ENCODE data around the gene FZD8.
A peak's percentile ranks its signal among the peaks of the same experiment; 100 is the strongest.

The FZD8 gene

DNA sequence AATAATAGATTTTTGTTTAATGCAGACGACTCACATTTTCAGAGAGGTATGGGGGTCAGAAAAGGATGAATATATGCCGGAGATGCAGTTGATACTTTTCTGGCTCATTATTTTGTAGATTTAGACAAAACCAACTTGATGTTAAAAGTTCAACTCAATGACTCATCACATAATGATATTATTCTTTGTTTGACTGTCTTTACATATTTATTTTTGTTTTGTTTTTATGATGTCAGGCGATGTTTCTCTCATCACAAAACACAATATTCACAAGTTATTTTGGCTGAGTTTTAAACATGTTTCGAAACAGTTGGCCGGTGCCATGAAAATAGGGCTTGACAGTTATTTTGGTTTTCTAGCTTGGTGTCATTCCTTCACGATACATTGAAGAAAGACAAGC, 35.7 kb downstream of the FZD8 start:
- TF ChIP-seq, protein P1, sequence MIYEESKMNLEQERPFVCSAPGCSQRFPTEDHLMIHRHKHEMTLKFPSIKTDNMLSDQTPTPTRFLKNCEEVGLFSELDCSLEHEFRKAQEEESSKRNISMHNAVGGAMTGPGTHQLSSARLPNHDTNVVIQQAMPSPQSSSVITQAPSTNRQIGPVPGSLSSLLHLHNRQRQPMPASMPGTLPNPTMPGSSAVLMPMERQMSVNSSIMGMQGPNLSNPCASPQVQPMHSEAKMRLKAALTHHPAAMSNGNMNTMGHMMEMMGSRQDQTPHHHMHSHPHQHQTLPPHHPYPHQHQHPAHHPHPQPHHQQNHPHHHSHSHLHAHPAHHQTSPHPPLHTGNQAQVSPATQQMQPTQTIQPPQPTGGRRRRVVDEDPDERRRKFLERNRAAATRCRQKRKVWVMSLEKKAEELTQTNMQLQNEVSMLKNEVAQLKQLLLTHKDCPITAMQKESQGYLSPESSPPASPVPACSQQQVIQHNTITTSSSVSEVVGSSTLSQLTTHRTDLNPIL (CRISPR knock-in tag; IDR thresholded peaks at IDR 0.05; ENCODE audit: low read depth), result no peak
- TF ChIP-seq RARB (CRISPR knock-in tag; IDR thresholded peaks at IDR 0.05) (no peak), ZNF70 (CRISPR knock-in tag; IDR thresholded peaks at IDR 0.05) (no peak), OSR1 (CRISPR knock-in tag; IDR thresholded peaks at IDR 0.05) (no peak), BACH2 (CRISPR knock-in tag; IDR thresholded peaks at IDR 0.05; ENCODE audit: borderline replicate concordance) (no peak), ARNTL (CRISPR knock-in tag; IDR thresholded peaks at IDR 0.05; ENCODE audit: borderline replicate concordance, low read depth) (no peak), PPARA (CRISPR knock-in tag; IDR thresholded peaks at IDR 0.05; ENCODE audit: borderline replicate concordance) (no peak), ZFP30 (CRISPR knock-in tag; IDR thresholded peaks at IDR 0.05) (no peak), CSDC2 (CRISPR knock-in tag; IDR thresholded peaks at IDR 0.05) (no peak), TCF4 (CRISPR knock-in tag; IDR thresholded peaks at IDR 0.05; ENCODE audit: borderline replicate concordance) (no peak), ZC3H10 (CRISPR knock-in tag; IDR thresholded peaks at IDR 0.05) (no peak), ZNF8 (CRISPR knock-in tag; IDR thresholded peaks at IDR 0.05) (no peak), GLIS3 (CRISPR knock-in tag; IDR thresholded peaks at IDR 0.05) (no peak), ZFP3 (CRISPR knock-in tag; IDR thresholded peaks at IDR 0.05) (no peak), SNAI2 (CRISPR knock-in tag; IDR thresholded peaks at IDR 0.05) (no peak)
- TF ChIP-seq, protein P2, sequence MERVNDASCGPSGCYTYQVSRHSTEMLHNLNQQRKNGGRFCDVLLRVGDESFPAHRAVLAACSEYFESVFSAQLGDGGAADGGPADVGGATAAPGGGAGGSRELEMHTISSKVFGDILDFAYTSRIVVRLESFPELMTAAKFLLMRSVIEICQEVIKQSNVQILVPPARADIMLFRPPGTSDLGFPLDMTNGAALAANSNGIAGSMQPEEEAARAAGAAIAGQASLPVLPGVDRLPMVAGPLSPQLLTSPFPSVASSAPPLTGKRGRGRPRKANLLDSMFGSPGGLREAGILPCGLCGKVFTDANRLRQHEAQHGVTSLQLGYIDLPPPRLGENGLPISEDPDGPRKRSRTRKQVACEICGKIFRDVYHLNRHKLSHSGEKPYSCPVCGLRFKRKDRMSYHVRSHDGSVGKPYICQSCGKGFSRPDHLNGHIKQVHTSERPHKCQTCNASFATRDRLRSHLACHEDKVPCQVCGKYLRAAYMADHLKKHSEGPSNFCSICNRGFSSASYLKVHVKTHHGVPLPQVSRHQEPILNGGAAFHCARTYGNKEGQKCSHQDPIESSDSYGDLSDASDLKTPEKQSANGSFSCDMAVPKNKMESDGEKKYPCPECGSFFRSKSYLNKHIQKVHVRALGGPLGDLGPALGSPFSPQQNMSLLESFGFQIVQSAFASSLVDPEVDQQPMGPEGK (CRISPR knock-in tag; IDR thresholded peaks at IDR 0.05; ENCODE audit: borderline replicate concordance), result no peak
- TF ChIP-seq, protein P3, sequence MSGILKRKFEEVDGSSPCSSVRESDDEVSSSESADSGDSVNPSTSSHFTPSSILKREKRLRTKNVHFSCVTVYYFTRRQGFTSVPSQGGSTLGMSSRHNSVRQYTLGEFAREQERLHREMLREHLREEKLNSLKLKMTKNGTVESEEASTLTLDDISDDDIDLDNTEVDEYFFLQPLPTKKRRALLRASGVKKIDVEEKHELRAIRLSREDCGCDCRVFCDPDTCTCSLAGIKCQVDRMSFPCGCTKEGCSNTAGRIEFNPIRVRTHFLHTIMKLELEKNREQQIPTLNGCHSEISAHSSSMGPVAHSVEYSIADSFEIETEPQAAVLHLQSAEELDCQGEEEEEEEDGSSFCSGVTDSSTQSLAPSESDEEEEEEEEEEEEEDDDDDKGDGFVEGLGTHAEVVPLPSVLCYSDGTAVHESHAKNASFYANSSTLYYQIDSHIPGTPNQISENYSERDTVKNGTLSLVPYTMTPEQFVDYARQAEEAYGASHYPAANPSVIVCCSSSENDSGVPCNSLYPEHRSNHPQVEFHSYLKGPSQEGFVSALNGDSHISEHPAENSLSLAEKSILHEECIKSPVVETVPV (CRISPR knock-in tag; IDR thresholded peaks at IDR 0.05), result no peak
- ATAC-seq, result no peak

DNA sequence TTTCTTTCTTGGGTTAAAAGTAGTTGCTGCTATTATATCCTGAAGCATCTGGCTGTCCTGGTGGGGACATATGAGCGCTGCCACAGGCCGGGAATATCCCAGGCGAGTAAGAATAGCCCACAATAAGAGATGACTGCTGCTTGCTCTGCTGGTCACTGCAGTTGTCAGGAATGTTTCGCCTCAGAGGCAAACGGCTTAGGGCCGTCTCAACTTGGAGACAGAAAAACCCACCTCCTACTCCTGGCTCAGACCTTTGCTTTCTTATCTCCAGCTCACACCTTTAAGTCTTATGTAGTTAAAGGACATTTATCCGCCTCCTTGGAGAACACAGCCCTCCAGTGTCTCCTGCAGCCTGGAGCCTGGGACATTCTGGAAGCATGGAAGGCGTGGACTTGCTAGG, 36.9 kb downstream of the FZD8 start, which contains the start of gene GJD4:
TSS of gene GJD4 (plus strand) at position 151 of the 400 bp plus-strand sequence. CDS start at position 378, 227 bp downstream.
- no peak for ATAC-seq
- no peak for TF ChIP-seq ESRRG (CRISPR knock-in tag; IDR thresholded peaks at IDR 0.05)
- no peak for TF ChIP-seq PPARA (CRISPR knock-in tag; IDR thresholded peaks at IDR 0.05; ENCODE audit: borderline replicate concordance)
- TF ChIP-seq ZNF8 (CRISPR knock-in tag; IDR thresholded peaks at IDR 0.05), result no peak
- TF ChIP-seq, protein P2 (CRISPR knock-in tag; IDR thresholded peaks at IDR 0.05; ENCODE audit: borderline replicate concordance), result no peak
- no peak for TF ChIP-seq TOX (CRISPR knock-in tag; IDR thresholded peaks at IDR 0.05; ENCODE audit: borderline replicate concordance)
- TF ChIP-seq, protein P4, sequence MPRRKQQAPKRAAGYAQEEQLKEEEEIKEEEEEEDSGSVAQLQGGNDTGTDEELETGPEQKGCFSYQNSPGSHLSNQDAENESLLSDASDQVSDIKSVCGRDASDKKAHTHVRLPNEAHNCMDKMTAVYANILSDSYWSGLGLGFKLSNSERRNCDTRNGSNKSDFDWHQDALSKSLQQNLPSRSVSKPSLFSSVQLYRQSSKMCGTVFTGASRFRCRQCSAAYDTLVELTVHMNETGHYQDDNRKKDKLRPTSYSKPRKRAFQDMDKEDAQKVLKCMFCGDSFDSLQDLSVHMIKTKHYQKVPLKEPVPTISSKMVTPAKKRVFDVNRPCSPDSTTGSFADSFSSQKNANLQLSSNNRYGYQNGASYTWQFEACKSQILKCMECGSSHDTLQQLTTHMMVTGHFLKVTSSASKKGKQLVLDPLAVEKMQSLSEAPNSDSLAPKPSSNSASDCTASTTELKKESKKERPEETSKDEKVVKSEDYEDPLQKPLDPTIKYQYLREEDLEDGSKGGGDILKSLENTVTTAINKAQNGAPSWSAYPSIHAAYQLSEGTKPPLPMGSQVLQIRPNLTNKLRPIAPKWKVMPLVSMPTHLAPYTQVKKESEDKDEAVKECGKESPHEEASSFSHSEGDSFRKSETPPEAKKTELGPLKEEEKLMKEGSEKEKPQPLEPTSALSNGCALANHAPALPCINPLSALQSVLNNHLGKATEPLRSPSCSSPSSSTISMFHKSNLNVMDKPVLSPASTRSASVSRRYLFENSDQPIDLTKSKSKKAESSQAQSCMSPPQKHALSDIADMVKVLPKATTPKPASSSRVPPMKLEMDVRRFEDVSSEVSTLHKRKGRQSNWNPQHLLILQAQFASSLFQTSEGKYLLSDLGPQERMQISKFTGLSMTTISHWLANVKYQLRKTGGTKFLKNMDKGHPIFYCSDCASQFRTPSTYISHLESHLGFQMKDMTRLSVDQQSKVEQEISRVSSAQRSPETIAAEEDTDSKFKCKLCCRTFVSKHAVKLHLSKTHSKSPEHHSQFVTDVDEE (CRISPR knock-in tag; IDR thresholded peaks at IDR 0.05), result no peak
- no peak for TF ChIP-seq TCF4 (CRISPR knock-in tag; IDR thresholded peaks at IDR 0.05; ENCODE audit: borderline replicate concordance)
- TF ChIP-seq ZNF70 (CRISPR knock-in tag; IDR thresholded peaks at IDR 0.05), result no peak
- no peak for TF ChIP-seq CSDC2 (CRISPR knock-in tag; IDR thresholded peaks at IDR 0.05)

DNA sequence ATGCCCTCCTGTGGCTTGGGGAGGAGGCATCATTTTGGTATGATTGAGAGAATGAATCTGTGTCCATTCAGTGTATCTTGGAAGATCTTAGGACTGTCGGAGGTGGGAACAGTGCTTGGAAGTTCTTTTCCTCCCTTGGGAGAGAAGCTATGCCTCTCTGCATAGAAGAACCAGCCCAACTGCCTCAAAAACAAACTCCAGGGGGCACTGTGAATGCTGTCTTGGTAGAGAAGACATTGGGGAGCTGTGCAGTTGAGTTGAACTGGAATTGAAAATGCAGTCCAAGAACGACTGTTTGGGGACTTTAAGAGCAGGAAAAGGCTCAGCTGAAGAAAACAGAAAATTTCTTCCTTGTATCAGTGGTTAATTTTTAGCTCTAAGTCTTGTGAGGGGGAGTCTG, 41.9 kb downstream of the FZD8 start:
- ATAC-seq, result peak; percentile 59; the same call in 2 of the 3 replicates
- TF ChIP-seq, protein P3 (CRISPR knock-in tag; IDR thresholded peaks at IDR 0.05), result no peak
- no peak for TF ChIP-seq ZFP30 (CRISPR knock-in tag; IDR thresholded peaks at IDR 0.05)

Data from SK-N-SH treated with all-trans-retinoic acid at 6 μM for 48 hours (cell line).